ENCODE data around the gene KRT85.

The KRT85 gene

DNA sequence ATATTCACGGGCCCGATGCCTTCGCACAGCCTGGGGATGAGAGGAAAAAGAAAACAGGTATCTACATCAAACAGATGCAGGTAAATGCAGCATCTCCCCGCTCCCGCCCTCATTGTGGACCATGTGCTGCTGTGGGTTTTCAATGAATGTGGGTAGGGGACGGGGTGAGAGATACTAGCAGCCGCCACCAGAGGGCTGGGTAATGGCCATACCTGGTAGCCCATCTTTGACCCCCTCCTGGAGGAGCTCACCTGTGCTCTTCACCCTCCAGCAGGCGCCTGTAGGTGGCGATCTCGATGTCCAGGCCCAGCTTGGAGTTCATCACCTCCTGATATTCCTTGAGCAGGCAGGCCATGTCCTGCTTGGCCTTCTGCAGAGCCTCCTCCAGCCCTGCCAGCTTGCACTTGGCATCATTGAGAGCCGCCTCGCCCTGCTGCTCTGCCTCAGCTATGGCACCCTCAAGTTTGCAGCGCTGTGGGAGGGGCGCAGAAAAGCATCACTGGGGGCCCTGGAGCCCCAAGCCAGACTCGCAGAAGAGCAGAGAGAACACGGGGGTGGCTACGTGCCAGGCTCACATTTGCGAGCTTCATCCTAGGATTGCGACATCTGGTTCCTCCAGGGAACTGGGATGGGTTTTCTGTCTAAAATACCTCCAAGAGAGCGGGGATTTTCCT lies 28.6 kb upstream of the KRT85 start:
- no peak overlapping the region for H3K4me3 ChIP-seq (ENCODE audit: control insufficient read depth in 1 of 7, extremely low read depth in 1 of 7, insufficient read depth in 4 of 7, low read depth in 2 of 7, low read length in 6 of 7)
- no peaks in the 10 kb centered on the region for H3K36me3 ChIP-seq (ENCODE audit: control insufficient read depth in 4 of 4, insufficient read depth in 4 of 4, low read length in 3 of 4)
- no peaks in the 10 kb centered on the region for H3K4me1 ChIP-seq (ENCODE audit: control extremely low read depth in 1 of 4, control insufficient read depth in 4 of 4, insufficient read depth in 4 of 4, low read length in 3 of 4)
- CTCF ChIA-PET = interaction anchor here (0.9 to 3.6 kb wide), 9 partner anchors 8 to 484 kb away, joined by 3 to 16 read pairs (median 4); partner anchors contain the start of genes KRT82 and KRT84
- WGBS (ENCODE audit: insufficient coverage) = 79% methylated on average over 20 of the region's 20 CpGs
- POLR2A ChIA-PET = no interaction called here
- DNase-seq = peak in 1 of 3 donors; percentile 17
- no peaks in the 10 kb centered on the region for H3K9me3 ChIP-seq (ENCODE audit: control extremely low read depth in 1 of 5, control insufficient read depth in 4 of 5, insufficient read depth in 2 of 5, low read depth in 1 of 5, low read length in 4 of 5)
- H3K27me3 ChIP-seq (replicated peaks in 2 of 5; ENCODE audit: control insufficient read depth in 4 of 5, insufficient read depth in 5 of 5, low read length in 4 of 5) = peaks cover 0 to 5% (median 3%) of the 10 kb centered on the region in 5 experiments
- no peak overlapping the region for H3K27ac ChIP-seq (ENCODE audit: insufficient read depth in 1 of 2, low read depth in 1 of 2, low read length in 2 of 2, poor library complexity in 1 of 2, severe bottlenecking in 2 of 2)

DNA sequence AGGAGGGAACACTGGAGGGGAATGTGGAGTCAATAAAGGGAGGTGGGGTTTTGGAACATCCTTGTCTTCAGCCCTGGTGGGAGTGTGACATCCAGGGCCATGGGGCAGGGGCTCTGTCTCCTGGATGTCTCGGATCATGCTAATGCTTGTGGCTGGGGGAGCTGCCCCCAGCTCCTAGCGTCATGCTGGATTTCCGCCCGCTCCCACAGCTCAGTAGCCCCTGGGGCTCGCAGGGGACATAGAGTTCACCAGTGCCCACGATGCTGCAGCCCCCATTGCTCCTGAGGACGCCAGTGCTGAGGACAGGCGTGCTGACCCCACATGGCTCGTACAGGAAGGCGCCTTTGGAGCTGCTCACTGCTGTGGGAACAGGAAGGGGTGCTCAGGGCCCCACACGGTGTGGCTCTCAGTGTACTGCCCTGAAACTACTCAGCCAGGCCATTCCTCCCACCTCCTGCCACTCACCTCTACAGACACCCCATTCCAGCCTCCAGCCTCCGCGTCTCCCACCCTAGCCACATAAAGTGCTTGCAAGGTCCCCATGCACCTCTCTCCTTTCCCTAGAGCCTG lies 27.6 kb upstream of the KRT85 start:
- H3K27me3 ChIP-seq (replicated peaks in 2 of 5; ENCODE audit: control insufficient read depth in 4 of 5, insufficient read depth in 5 of 5, low read length in 4 of 5) = peaks cover 0 to 5% (median 3%) of the 10 kb centered on the region in 5 experiments
- POLR2A ChIA-PET = interaction anchor here (0.6 kb wide), 1 partner anchor 239 kb away, joined by 3 read pairs; no protein-coding TSS in a partner anchor
- no peaks in the 10 kb centered on the region for H3K9me3 ChIP-seq (ENCODE audit: control extremely low read depth in 1 of 5, control insufficient read depth in 4 of 5, insufficient read depth in 2 of 5, low read depth in 1 of 5, low read length in 4 of 5)
- no peaks in the 10 kb centered on the region for H3K36me3 ChIP-seq (ENCODE audit: control insufficient read depth in 4 of 4, insufficient read depth in 4 of 4, low read length in 3 of 4)
- CTCF ChIA-PET = interaction anchor here (0.8 to 3.6 kb wide), 10 partner anchors 9 to 490 kb away, joined by 3 to 16 read pairs (median 4); partner anchors contain the start of gene KRT84
- H3K4me1 ChIP-seq (ENCODE audit: control extremely low read depth in 1 of 4, control insufficient read depth in 4 of 4, insufficient read depth in 4 of 4, low read length in 3 of 4) = no peaks in the 10 kb centered on the region
- no peak overlapping the region for H3K4me3 ChIP-seq (ENCODE audit: control insufficient read depth in 1 of 7, extremely low read depth in 1 of 7, insufficient read depth in 4 of 7, low read depth in 2 of 7, low read length in 6 of 7)
- no peak overlapping the region for H3K27ac ChIP-seq (ENCODE audit: insufficient read depth in 1 of 2, low read depth in 1 of 2, low read length in 2 of 2, poor library complexity in 1 of 2, severe bottlenecking in 2 of 2)
- WGBS (ENCODE audit: insufficient coverage) = 88% methylated on average over 13 of the region's 13 CpGs
- DNase-seq = no peak

DNA sequence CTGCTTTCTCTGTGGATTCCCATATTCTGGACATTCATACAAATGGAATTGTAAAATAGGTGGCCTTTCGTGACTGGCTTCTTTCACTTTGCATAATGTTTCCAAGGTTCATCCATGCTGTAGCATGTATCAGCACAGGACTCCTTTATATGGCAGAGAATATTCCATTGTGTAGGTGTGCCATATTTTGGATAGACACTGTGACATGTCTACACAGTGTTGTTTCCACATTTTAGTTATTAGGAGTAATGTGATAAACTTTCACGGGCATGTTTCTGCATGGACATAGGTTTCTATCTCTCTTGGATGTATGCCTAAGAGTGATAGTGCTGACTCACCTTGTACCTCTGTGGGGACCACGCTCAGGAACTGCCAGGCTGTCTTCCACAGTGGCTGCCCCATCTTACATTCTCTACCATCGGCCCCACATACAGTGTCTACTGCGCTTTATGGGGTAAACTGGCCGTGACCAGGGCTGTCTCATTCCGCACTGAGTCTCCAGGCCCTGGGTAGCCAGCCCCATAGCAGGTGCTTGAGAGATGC lies 25.3 kb upstream of the KRT85 start:
- 100% methylated on average over 4 of the region's 7 CpGs for WGBS (ENCODE audit: insufficient coverage)
- no peak for DNase-seq
- no peaks in the 10 kb centered on the region for H3K36me3 ChIP-seq (ENCODE audit: control insufficient read depth in 4 of 4, insufficient read depth in 4 of 4, low read length in 3 of 4)
- no peak overlapping the region for H3K27ac ChIP-seq (ENCODE audit: insufficient read depth in 1 of 2, low read depth in 1 of 2, low read length in 2 of 2, poor library complexity in 1 of 2, severe bottlenecking in 2 of 2)
- ChIA-PET POLR2A (interaction anchor here (1.1 kb wide), 1 partner anchor 483 kb away, joined by 4 read pairs; no protein-coding TSS in a partner anchor), CTCF (interaction anchor here (0.8 to 2.5 kb wide), 4 partner anchors 13 to 486 kb away, joined by 3 to 12 read pairs (median 8); no protein-coding TSS in a partner anchor)
- H3K9me3 ChIP-seq (ENCODE audit: control extremely low read depth in 1 of 5, control insufficient read depth in 4 of 5, insufficient read depth in 2 of 5, low read depth in 1 of 5, low read length in 4 of 5) = no peaks in the 10 kb centered on the region
- H3K4me3 ChIP-seq (ENCODE audit: control insufficient read depth in 1 of 7, extremely low read depth in 1 of 7, insufficient read depth in 4 of 7, low read depth in 2 of 7, low read length in 6 of 7) = no peak overlapping the region
- peaks cover 0 to 12% (median 3%) of the 10 kb centered on the region in 5 experiments for H3K27me3 ChIP-seq (replicated peaks in 2 of 5; ENCODE audit: control insufficient read depth in 4 of 5, insufficient read depth in 5 of 5, low read length in 4 of 5)
- H3K4me1 ChIP-seq (ENCODE audit: control extremely low read depth in 1 of 4, control insufficient read depth in 4 of 4, insufficient read depth in 4 of 4, low read length in 3 of 4) = no peaks in the 10 kb centered on the region

DNA sequence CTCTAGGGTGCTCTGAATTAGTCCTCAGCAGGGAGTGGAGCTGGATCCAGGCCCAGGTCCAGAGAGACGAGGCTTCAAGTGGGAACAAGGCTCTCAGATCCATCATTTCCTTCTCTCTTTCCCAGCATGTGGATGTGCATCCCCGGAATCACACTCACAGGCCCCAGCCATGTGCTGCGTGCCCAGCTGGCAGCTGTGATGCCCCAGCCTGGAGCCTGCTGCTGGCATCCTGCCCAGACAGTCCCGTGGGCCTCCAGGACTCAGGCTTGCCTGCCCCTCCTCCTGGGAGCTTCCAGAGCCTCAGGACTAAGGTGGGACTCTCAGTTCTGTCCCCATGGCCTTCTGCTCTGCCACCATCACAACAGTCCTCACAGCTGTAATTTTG lies 24.3 kb upstream of the KRT85 start:
- 74% methylated on average over 4 of the region's 4 CpGs for WGBS (ENCODE audit: insufficient coverage)
- H3K27ac ChIP-seq (ENCODE audit: insufficient read depth in 1 of 2, low read depth in 1 of 2, low read length in 2 of 2, poor library complexity in 1 of 2, severe bottlenecking in 2 of 2) = no peak overlapping the region
- no peaks in the 10 kb centered on the region for H3K4me1 ChIP-seq (ENCODE audit: control extremely low read depth in 1 of 4, control insufficient read depth in 4 of 4, insufficient read depth in 4 of 4, low read length in 3 of 4)
- no peak for DNase-seq
- no peak overlapping the region for H3K4me3 ChIP-seq (ENCODE audit: control insufficient read depth in 1 of 7, extremely low read depth in 1 of 7, insufficient read depth in 4 of 7, low read depth in 2 of 7, low read length in 6 of 7)
- ChIA-PET CTCF (interaction anchor here (0.8 to 2.5 kb wide), 7 partner anchors 12 to 589 kb away, joined by 3 to 12 read pairs (median 4); no protein-coding TSS in a partner anchor), POLR2A (interaction anchor here (1.1 kb wide), 1 partner anchor 484 kb away, joined by 4 read pairs; no protein-coding TSS in a partner anchor)
- H3K36me3 ChIP-seq (ENCODE audit: control insufficient read depth in 4 of 4, insufficient read depth in 4 of 4, low read length in 3 of 4) = no peaks in the 10 kb centered on the region
- H3K9me3 ChIP-seq (ENCODE audit: control extremely low read depth in 1 of 5, control insufficient read depth in 4 of 5, insufficient read depth in 2 of 5, low read depth in 1 of 5, low read length in 4 of 5) = no peaks in the 10 kb centered on the region
- H3K27me3 ChIP-seq (replicated peaks in 2 of 5; ENCODE audit: control insufficient read depth in 4 of 5, insufficient read depth in 5 of 5, low read length in 4 of 5) = peaks cover 0 to 13% (median 6%) of the 10 kb centered on the region in 5 experiments

DNA sequence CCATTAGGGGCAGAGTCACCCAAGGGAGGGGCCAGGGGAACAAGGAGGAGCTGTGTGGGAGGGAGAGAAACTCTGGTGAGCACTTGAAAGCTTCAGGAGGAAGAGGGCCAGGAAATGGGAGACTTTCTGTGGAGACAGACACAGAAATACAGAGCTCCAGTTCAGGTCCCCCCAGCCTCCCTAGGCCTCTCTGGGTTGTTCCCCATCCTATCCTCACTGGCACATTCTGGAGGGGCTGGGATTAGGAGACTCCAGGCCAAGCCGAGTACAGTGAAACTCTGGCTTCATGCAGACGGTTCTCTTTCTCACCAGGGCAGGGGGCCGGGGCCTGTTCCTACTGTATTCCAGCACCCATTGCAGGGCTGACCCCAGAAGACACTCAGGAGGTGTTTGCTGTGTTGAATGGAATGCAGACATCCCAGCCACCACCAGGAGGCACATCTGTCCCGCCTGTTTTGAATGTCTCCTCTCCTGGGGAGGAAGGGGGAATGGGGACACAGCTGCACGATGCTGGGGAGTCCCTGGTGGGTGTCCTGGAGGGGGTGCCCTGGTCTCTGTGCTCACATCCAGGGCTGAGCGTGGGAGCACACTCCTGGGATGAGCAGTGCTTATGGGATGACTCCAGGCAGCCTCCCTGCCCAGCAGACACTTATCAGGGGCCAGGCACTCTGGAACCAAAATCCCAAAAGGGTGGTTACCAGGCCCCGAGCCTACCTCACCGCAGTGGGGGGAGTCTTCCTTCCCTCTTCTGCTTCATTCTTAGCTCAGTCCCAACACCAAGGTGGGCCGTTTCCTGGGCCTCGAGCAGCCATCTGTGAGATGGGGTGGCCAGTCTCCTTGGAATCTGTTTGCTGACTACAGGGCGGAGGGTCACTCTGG lies 23.7 kb upstream of the KRT85 start:
- ChIA-PET POLR2A (no interaction called here), CTCF (interaction anchor here (0.9 to 2.5 kb wide), 7 partner anchors 9 to 589 kb away, joined by 3 to 12 read pairs (median 3); no protein-coding TSS in a partner anchor)
- no peaks in the 10 kb centered on the region for H3K9me3 ChIP-seq (ENCODE audit: control extremely low read depth in 1 of 5, control insufficient read depth in 4 of 5, insufficient read depth in 2 of 5, low read depth in 1 of 5, low read length in 4 of 5)
- WGBS (ENCODE audit: insufficient coverage) = 93% methylated on average over 8 of the region's 11 CpGs
- H3K4me3 ChIP-seq (ENCODE audit: control insufficient read depth in 1 of 7, extremely low read depth in 1 of 7, insufficient read depth in 4 of 7, low read depth in 2 of 7, low read length in 6 of 7) = no peak overlapping the region
- H3K36me3 ChIP-seq (ENCODE audit: control insufficient read depth in 4 of 4, insufficient read depth in 4 of 4, low read length in 3 of 4) = no peaks in the 10 kb centered on the region
- H3K27me3 ChIP-seq (replicated peaks in 2 of 5; ENCODE audit: control insufficient read depth in 4 of 5, insufficient read depth in 5 of 5, low read length in 4 of 5) = peaks cover 0 to 13% (median 6%) of the 10 kb centered on the region in 5 experiments
- no peak overlapping the region for H3K27ac ChIP-seq (ENCODE audit: insufficient read depth in 1 of 2, low read depth in 1 of 2, low read length in 2 of 2, poor library complexity in 1 of 2, severe bottlenecking in 2 of 2)
- peak; percentile 14 to 35 (median 17) for DNase-seq
- H3K4me1 ChIP-seq (ENCODE audit: control extremely low read depth in 1 of 4, control insufficient read depth in 4 of 4, insufficient read depth in 4 of 4, low read length in 3 of 4) = no peaks in the 10 kb centered on the region

DNA sequence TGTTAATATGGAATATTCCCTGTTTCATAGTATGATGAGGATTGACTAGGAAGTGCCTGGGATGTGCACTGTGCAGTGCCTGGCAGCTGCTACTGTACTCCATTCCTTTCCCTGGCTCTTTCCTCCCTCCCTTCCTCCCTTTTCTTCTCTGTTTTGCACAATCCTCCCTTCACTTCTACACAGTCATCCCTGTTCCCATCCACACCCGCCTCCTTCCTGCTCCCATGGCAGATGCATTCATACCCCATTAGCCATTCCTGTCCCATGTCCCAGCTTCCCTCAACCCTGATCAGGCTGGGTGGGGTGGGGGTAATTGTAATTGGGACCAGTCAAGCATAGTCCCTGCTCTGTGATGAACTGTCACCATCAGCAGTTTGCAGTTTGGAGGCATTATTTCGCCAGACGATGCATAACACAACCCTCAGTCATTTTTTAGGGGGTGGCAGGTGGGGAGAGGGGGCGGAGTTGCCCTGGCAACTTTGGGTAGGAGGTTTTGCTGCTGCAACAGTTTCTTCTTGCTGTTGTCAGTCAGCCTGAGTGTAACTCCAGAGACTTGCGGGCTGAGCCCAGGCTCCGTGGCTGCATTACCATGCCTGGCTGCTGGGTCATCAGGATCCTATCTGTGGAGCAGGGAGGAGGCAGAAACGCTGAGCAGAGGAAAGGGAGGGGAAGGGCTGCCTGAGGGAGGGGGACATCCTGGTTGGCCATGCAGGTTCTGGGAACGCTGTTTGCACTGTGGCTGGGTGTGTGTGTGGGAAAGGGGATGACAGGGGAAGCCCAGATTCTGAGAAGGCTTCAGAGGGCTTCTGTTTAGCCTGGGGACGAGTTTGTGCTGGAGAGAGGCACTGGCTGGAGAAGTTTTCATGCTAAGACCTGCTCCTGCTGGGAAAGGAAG lies 22.3 kb upstream of the KRT85 start:
- ChIA-PET POLR2A (no interaction called here), CTCF (interaction anchor here (0.6 to 2.1 kb wide), 3 partner anchors 10 to 144 kb away, joined by 3 to 5 read pairs (median 3); no protein-coding TSS in a partner anchor)
- H3K27me3 ChIP-seq (replicated peaks in 2 of 5; ENCODE audit: control insufficient read depth in 4 of 5, insufficient read depth in 5 of 5, low read length in 4 of 5) = peaks cover 0 to 13% (median 6%) of the 10 kb centered on the region in 5 experiments
- H3K27ac ChIP-seq (ENCODE audit: insufficient read depth in 1 of 2, low read depth in 1 of 2, low read length in 2 of 2, poor library complexity in 1 of 2, severe bottlenecking in 2 of 2) = no peak overlapping the region
- H3K36me3 ChIP-seq (ENCODE audit: control insufficient read depth in 4 of 4, insufficient read depth in 4 of 4, low read length in 3 of 4) = no peaks in the 10 kb centered on the region
- H3K4me1 ChIP-seq (ENCODE audit: control extremely low read depth in 1 of 4, control insufficient read depth in 4 of 4, insufficient read depth in 4 of 4, low read length in 3 of 4) = no peaks in the 10 kb centered on the region
- no peaks in the 10 kb centered on the region for H3K9me3 ChIP-seq (ENCODE audit: control extremely low read depth in 1 of 5, control insufficient read depth in 4 of 5, insufficient read depth in 2 of 5, low read depth in 1 of 5, low read length in 4 of 5)
- no peak for DNase-seq
- no peak overlapping the region for H3K4me3 ChIP-seq (ENCODE audit: control insufficient read depth in 1 of 7, extremely low read depth in 1 of 7, insufficient read depth in 4 of 7, low read depth in 2 of 7, low read length in 6 of 7)
- 59% methylated on average over 5 of the region's 9 CpGs for WGBS (ENCODE audit: insufficient coverage)

Measured in common myeloid progenitor, CD34-positive (primary cell).